Upper lobe of right lung (tissue), 1 donor: ENCODE results near the gene UCP2. TPM values are rescaled to one million over a fixed set of nuclear protein-coding genes. Genes with fewer than 3 reads are reported as not detected.
"Not testable (repeated sequence)": the region's sequence is repeated elsewhere in the genome, so short reads cannot be mapped to it uniquely, and the experiment has no call there.

Experiments
- ATAC-seq: fragments of 200-7000 bp; cut with Tn5 transposase; one replicate; pipeline ENCODE4 v1.9.1; 2020; ENCODE audit warnings: mild to moderate bottlenecking, moderate library complexity
- DNase-seq: peaks from one replicate; pipeline ENCODE4 v3.0.0-alpha.2; 2020
- H3K27ac ChIP-seq: fragments of 200-600 bp; one replicate; pipeline ENCODE4 v1.8.0; 2022
- H3K27me3 ChIP-seq: fragments of 200-600 bp; one replicate; pipeline ENCODE4 v1.8.0; 2022; ENCODE audit warnings: mild to moderate bottlenecking
- H3K36me3 ChIP-seq: fragments of 200-600 bp; one replicate; pipeline ENCODE4 v1.8.0; 2022
- H3K4me1 ChIP-seq: fragments of 200-600 bp; one replicate; pipeline ENCODE4 v1.8.0; 2022
- H3K4me3 ChIP-seq: fragments of 200-600 bp; one replicate; pipeline ENCODE4 v1.8.0; 2022; ENCODE audit warnings: mild to moderate bottlenecking
- H3K9me3 ChIP-seq: fragments of 200-600 bp; one replicate; pipeline ENCODE4 v1.8.0; 2022
- intact Hi-C: fragments of 100-400 bp; cut with DNase I; formaldehyde crosslinking; loops from one replicate; pipeline ENCODE4 v1.11.0; 2022
- total RNA-seq: library from RNA; stranded (reverse); fragmentation: NEBNext Ultra II Directional; extraction: Animal tissue kit (Norgen Biotek cat#: 25700); gene quantifications from one replicate; pipeline ENCODE4 v1.2.1, GENCODE V29; 2021
- TF ChIP-seq, protein P1 (sequence below): fragments of 200-600 bp; IDR thresholded peaks from one replicate; pipeline ENCODE4 v1.8.0; 2022; ENCODE audit warnings: antibody characterized with exemption
- donor health status: DM: no; HTN: yes; CAD: no; lungs with severe emphysema.

The UCP2 gene
- total RNA-seq, 1 donor from 2014 or later = 56.3 TPM

DNA sequence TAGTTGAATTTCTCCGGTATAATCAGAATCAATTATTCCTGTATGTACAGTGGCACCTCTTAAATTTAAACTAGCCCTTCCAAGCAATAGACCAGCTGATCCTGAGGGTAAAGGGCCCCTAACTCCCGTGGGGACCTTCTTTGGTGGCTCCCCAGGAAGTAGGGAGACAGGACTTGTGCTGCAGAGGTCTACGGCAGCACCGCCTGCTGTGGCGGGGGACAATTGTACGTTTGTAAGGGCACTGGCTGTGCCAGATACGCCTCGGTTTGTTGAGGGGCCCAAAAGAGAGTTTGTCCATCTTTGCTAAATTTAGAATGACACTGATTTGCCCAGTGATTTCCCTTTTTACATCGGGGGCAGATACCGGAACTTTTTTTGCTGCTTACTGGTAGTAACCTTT is 37.7 kb downstream of the UCP2 start:
- H3K27ac ChIP-seq = no peak overlapping the region
- DNase-seq (no peak), ATAC-seq (no peak)
- no peaks in the 10 kb centered on the region for H3K27me3 ChIP-seq
- intact Hi-C loops = no loop called here
- no peaks in the 10 kb centered on the region for H3K4me1 ChIP-seq
- no peaks in the 10 kb centered on the region for H3K9me3 ChIP-seq
- no peaks in the 10 kb centered on the region for H3K36me3 ChIP-seq
- no peak overlapping the region for H3K4me3 ChIP-seq
- TF ChIP-seq, protein P1, sequence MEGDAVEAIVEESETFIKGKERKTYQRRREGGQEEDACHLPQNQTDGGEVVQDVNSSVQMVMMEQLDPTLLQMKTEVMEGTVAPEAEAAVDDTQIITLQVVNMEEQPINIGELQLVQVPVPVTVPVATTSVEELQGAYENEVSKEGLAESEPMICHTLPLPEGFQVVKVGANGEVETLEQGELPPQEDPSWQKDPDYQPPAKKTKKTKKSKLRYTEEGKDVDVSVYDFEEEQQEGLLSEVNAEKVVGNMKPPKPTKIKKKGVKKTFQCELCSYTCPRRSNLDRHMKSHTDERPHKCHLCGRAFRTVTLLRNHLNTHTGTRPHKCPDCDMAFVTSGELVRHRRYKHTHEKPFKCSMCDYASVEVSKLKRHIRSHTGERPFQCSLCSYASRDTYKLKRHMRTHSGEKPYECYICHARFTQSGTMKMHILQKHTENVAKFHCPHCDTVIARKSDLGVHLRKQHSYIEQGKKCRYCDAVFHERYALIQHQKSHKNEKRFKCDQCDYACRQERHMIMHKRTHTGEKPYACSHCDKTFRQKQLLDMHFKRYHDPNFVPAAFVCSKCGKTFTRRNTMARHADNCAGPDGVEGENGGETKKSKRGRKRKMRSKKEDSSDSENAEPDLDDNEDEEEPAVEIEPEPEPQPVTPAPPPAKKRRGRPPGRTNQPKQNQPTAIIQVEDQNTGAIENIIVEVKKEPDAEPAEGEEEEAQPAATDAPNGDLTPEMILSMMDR = no peak

DNA sequence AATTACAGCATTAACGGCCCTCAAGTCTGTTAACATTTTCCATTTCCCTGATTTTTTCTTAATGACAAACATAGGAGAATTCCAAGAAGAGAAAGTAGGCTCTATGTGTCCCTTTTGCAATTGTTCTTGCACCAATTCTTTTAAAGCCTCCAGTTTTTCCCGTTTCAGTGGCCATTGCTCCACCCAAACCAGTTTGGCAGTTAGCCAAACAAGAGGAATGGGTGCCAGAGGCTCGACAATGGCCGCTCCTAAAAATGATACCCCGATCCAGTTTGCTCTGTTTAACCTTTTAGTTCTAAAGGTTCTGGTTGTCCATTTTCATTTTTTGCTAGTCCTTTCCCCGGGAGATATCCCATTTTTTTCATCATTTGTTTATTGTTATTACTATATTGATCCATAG is 38.6 kb downstream of the UCP2 start:
- intact Hi-C loops = no loop called here
- DNase-seq (no peak), ATAC-seq (no peak)
- TF ChIP-seq, protein P1 = no peak
- no peaks in the 10 kb centered on the region for H3K9me3 ChIP-seq
- H3K4me1 ChIP-seq = no peaks in the 10 kb centered on the region
- H3K4me3 ChIP-seq = no peak overlapping the region
- no peaks in the 10 kb centered on the region for H3K27me3 ChIP-seq
- H3K36me3 ChIP-seq = no peaks in the 10 kb centered on the region
- no peak overlapping the region for H3K27ac ChIP-seq

GRCh38 chr11:73942010-73942409 is 40.6 kb downstream of the UCP2 start:
- no peak overlapping the region for H3K4me3 ChIP-seq
- intact Hi-C loops = no loop called here
- H3K9me3 ChIP-seq = no peaks in the 10 kb centered on the region
- H3K27ac ChIP-seq = no peak overlapping the region
- no peaks in the 10 kb centered on the region for H3K36me3 ChIP-seq
- H3K4me1 ChIP-seq = no peaks in the 10 kb centered on the region
- no peak for DNase-seq
- no peak for ATAC-seq
- TF ChIP-seq, protein P1 = no peak
- H3K27me3 ChIP-seq = no peaks in the 10 kb centered on the region

DNA sequence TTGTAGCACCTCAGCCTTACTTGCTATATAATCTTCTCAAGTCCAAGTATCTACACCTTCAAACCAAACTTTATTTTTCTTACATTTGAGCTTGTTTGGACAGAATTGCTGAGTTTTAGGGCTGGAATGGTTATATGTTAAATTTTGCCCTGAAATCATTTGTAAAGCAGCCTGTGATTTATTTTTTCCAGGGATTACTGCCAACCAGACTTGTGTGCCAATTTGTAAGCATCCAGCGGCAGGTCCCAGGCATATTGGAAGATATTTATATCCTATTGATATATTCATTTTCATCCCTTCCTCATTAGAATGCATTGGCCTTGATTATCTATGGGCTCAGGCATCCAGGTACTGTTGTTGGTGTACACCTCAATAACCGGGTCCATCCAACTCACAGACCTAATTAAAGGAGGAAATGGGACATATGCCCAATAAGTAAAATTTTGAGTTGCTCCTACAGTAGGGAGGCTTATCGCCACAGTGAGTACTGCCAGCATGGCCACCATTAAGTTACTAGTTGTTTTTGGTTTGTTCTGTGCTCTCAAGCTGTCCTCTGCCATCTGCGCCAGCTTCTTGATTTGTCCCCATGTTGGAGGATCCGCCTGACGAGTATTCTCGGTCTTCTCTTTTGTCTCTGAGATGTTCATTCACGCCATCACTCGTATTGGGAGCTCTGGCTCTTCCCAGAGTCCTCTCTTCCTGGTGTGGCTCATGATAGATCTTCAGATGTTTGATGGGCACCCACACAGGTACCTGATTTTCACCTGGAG is 41.7 kb downstream of the UCP2 start:
- no peak for ATAC-seq
- H3K27ac ChIP-seq = no peak overlapping the region
- DNase-seq = no peak
- H3K36me3 ChIP-seq = no peaks in the 10 kb centered on the region
- no peaks in the 10 kb centered on the region for H3K4me1 ChIP-seq
- no peaks in the 10 kb centered on the region for H3K9me3 ChIP-seq
- TF ChIP-seq, protein P1 = no peak
- H3K4me3 ChIP-seq = no peak overlapping the region
- intact Hi-C loops = no loop called here
- no peaks in the 10 kb centered on the region for H3K27me3 ChIP-seq

DNA sequence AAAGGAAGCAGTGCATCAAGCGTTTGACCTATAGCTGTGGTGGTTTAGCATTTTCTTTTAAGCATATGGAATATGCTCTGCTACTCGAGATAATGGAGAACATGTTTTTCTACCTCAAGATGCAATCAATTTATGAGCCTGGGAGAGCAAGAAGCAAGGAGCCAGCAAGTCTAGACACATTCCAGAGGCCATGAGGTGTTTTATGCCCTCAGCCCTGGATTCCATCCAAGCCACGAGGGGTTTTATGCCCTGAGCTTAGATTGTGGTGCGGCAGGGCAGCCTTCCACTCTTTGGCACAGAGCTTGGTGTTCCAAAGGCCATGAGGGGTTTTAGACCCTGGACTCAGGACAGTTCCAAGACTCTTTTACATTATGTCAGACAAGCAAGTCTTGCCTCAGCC is 43.5 kb downstream of the UCP2 start:
- H3K27me3 ChIP-seq = no peaks in the 10 kb centered on the region
- no peaks in the 10 kb centered on the region for H3K9me3 ChIP-seq
- no peak overlapping the region for H3K4me3 ChIP-seq
- H3K27ac ChIP-seq = no peak overlapping the region
- no peaks in the 10 kb centered on the region for H3K4me1 ChIP-seq
- TF ChIP-seq, protein P1 = no peak
- no peak for DNase-seq
- ATAC-seq = no peak
- intact Hi-C loops = no loop called here
- no peaks in the 10 kb centered on the region for H3K36me3 ChIP-seq

DNA sequence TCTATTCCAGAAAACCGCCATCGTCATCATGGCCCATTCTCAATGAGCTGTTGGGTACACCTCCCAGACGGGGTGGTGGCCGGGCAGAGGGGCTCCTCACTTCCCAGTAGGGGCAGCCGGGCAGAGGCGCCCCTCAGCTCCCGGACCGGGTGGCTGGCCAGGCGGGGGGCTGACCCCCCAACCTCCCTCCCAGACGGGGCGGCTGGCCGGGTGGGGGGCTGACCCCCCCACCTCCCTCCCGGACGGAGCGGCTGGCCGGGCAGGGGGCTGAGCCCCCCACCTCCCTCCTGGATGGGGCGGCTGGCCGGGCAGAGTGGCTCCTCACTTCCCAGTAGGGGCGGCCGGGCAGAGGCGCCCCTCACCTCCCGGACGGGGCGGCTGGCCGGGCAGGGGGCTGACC is 46.6 kb downstream of the UCP2 start:
- H3K27ac ChIP-seq, H3K27me3 ChIP-seq, DNase-seq, ATAC-seq, H3K4me1 ChIP-seq, H3K9me3 ChIP-seq, intact Hi-C loops, H3K4me3 ChIP-seq: not testable (repeated sequence)
- peaks cover 25% of the 10 kb centered on the region for H3K36me3 ChIP-seq
